ENCODE data around the gene STUM.

DNA sequence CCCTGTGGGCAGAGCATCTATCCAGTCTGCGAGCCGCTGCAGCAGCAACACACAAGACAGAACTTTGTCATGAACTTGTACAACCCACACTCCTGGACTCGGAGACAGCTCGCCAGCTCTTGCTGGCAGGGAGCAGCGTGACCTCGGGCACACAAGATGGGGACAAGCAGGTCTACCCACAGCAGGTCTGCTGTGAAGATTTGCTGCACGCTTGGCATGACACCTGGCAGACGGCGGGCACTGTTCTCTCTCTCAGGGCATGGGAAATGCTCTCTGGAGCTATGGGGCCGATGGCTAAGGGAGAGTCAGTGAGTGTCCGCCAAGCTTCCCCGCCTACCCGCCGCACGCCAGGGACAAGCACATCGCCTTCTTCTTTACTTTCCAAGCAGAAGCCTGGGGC, 90.0 kb downstream of the STUM start:
- TF ChIP-seq, protein P1, sequence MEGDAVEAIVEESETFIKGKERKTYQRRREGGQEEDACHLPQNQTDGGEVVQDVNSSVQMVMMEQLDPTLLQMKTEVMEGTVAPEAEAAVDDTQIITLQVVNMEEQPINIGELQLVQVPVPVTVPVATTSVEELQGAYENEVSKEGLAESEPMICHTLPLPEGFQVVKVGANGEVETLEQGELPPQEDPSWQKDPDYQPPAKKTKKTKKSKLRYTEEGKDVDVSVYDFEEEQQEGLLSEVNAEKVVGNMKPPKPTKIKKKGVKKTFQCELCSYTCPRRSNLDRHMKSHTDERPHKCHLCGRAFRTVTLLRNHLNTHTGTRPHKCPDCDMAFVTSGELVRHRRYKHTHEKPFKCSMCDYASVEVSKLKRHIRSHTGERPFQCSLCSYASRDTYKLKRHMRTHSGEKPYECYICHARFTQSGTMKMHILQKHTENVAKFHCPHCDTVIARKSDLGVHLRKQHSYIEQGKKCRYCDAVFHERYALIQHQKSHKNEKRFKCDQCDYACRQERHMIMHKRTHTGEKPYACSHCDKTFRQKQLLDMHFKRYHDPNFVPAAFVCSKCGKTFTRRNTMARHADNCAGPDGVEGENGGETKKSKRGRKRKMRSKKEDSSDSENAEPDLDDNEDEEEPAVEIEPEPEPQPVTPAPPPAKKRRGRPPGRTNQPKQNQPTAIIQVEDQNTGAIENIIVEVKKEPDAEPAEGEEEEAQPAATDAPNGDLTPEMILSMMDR (IDR thresholded peaks at IDR 0.05; ENCODE audit: low read depth, low read length): no peak
- no peak for TF ChIP-seq EZH2phosphoT487 (IDR thresholded peaks at IDR 0.05; ENCODE audit: low read depth)

Measured in OCI-LY3 (cell line).